HL-60 (cell line): ENCODE measurements around the gene MET.

ENCODE experiments used
- DNase-seq, 2 experiments: peaks; one replicate each; pipeline ENCODE4 v3.0.0-alpha.2; 2010 to 2020; ENCODE audit warnings: low read depth in 1 of 2, low spot score in 1 of 2
- H3K27ac ChIP-seq: fragments of 250-450 bp; sonication (Bioruptor Pico); replicated peaks from 2 replicates; pipeline ENCODE4 v1.5.1; 2020; ENCODE audit warnings: mild to moderate bottlenecking, moderate library complexity
- H3K27me3 ChIP-seq: fragments of 250-450 bp; sonication (Bioruptor Pico); 2 replicates; pipeline ENCODE4 v1.5.1; 2021; ENCODE audit warnings: mild to moderate bottlenecking, moderate library complexity; ENCODE audit not compliant: insufficient read depth, poor library complexity, severe bottlenecking
- H3K4me3 ChIP-seq: replicated peaks from 2 replicates; pipeline ENCODE4 v1.5.1; 2011; ENCODE audit warnings: mild to moderate bottlenecking, control low read depth, low read length; ENCODE audit not compliant: insufficient read depth
- CTCF ChIP-seq: IDR thresholded peaks from one replicate; pipeline ENCODE4 v1.5.1; 2011; ENCODE audit warnings: low read length, control low read depth, inconsistent platforms; ENCODE audit not compliant: insufficient read depth
- GABPA ChIP-seq: IDR thresholded peaks from 2 replicates; pipeline ENCODE4 v1.6.1; 2012; ENCODE audit warnings: low read depth
- POLR2AphosphoS5 ChIP-seq: IDR thresholded peaks from 2 replicates; pipeline ENCODE4 v1.6.1; 2012; ENCODE audit warnings: low read depth
- SPI1 ChIP-seq: IDR thresholded peaks from 2 replicates; pipeline ENCODE4 v1.6.1; 2012; ENCODE audit warnings: low read depth, mild to moderate bottlenecking, borderline replicate concordance
- TF ChIP-seq, protein P1 (sequence below): IDR thresholded peaks from 2 replicates; pipeline ENCODE4 v1.6.1; 2012; ENCODE audit warnings: low read depth; ENCODE audit not compliant: insufficient replicate concordance

The MET gene

DNA sequence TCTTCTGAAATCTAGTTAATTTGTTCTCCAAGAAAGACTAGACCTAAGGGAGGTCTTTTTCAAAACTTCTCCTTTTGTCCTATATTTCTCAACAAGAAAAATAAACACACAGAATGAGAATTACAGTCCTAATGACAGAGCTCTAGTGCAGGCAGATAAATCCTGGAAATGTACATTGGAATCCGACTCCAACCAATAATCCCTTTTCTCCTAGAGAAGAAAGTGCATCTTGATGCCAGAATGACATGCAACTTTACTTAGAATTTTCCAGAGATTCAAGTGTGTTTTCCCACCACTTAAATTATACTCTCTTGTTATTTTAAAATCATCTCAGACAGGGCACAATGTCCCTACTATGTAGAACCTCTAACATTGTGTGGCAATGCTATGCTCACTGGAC is 68.2 kb downstream of the MET start:
- TF ChIP-seq CTCF (no peak), SPI1 (no peak), POLR2AphosphoS5 (no peak), GABPA (no peak)
- TF ChIP-seq, protein P1, sequence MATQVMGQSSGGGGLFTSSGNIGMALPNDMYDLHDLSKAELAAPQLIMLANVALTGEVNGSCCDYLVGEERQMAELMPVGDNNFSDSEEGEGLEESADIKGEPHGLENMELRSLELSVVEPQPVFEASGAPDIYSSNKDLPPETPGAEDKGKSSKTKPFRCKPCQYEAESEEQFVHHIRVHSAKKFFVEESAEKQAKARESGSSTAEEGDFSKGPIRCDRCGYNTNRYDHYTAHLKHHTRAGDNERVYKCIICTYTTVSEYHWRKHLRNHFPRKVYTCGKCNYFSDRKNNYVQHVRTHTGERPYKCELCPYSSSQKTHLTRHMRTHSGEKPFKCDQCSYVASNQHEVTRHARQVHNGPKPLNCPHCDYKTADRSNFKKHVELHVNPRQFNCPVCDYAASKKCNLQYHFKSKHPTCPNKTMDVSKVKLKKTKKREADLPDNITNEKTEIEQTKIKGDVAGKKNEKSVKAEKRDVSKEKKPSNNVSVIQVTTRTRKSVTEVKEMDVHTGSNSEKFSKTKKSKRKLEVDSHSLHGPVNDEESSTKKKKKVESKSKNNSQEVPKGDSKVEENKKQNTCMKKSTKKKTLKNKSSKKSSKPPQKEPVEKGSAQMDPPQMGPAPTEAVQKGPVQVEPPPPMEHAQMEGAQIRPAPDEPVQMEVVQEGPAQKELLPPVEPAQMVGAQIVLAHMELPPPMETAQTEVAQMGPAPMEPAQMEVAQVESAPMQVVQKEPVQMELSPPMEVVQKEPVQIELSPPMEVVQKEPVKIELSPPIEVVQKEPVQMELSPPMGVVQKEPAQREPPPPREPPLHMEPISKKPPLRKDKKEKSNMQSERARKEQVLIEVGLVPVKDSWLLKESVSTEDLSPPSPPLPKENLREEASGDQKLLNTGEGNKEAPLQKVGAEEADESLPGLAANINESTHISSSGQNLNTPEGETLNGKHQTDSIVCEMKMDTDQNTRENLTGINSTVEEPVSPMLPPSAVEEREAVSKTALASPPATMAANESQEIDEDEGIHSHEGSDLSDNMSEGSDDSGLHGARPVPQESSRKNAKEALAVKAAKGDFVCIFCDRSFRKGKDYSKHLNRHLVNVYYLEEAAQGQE, result no peak
- no peak for DNase-seq
- peaks cover 3% of the 10 kb centered on the region for H3K27me3 ChIP-seq
- H3K4me3 ChIP-seq, result no peak overlapping the region
- no peak overlapping the region for H3K27ac ChIP-seq

DNA sequence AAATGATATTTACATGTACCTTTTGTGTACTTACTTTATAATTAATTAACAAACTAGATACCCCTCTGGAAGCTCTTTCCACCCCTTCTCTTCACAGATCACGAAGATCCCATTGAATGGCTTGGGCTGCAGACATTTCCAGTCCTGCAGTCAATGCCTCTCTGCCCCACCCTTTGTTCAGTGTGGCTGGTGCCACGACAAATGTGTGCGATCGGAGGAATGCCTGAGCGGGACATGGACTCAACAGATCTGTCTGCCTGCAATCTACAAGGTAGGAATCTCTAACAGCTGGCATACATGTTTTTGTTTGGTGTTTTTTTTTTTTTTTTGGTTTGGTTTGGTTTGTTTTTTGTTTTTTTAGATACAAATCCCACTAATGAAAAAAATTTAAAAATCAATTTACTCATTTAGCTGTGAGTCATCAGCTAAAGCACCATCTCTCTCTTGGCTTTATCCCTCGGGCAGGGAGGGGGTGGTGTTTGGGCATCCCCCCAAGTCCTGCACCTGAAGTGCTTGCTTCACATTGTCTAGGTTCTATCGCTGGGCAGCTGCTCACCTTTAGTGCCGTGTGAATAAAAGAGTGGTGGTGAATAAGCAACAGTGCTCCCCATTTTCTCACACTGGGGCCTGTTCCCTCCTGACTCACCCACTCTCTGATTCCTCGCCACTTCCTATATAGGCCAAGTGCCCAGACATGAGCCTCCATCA is 68.9 kb downstream of the MET start:
- DNase-seq, result no peak
- no peak for TF ChIP-seq SPI1
- no peak for TF ChIP-seq GABPA
- TF ChIP-seq CTCF, result no peak
- TF ChIP-seq, protein P1, result no peak
- TF ChIP-seq POLR2AphosphoS5, result no peak
- H3K27me3 ChIP-seq, result peaks cover 3% of the 10 kb centered on the region
- H3K27ac ChIP-seq, result no peak overlapping the region
- H3K4me3 ChIP-seq, result no peak overlapping the region

- no peak for DNase-seq
- Histone ChIP-seq H3K4me3 (no peak overlapping the region), H3K27me3 (peaks cover 3% of the 10 kb centered on the region), H3K27ac (no peak overlapping the region)
- TF ChIP-seq, protein P1, result no peak
- no peak for TF ChIP-seq POLR2AphosphoS5
- TF ChIP-seq SPI1, result no peak
- TF ChIP-seq GABPA, result no peak
- TF ChIP-seq CTCF, result no peak
Measured at GRCh38 chr7:116741625-116742316, 69.8 kb downstream of the MET start.
